Mesendoderm (in vitro differentiated cells): ENCODE results near the gene MRNIP.
A peak's percentile ranks its signal among the peaks of the same experiment; 100 is the strongest.

Experiments
- DNase-seq: peaks from one replicate; pipeline ENCODE4 v3.0.0; 2013
- H2AK5ac ChIP-seq: 2 replicates; pipeline ENCODE4 v1.6.1; 2013; ENCODE audit warnings: low read length, inconsistent platforms
- H2BK120ac ChIP-seq: 2 replicates; pipeline ENCODE4 v1.6.1; 2013; ENCODE audit warnings: low read depth, mild to moderate bottlenecking, low read length, moderate library complexity, mixed read lengths
- H2BK15ac ChIP-seq: replicated peaks from 2 replicates; pipeline ENCODE4 v1.6.1; 2013; ENCODE audit warnings: low read depth, mild to moderate bottlenecking, moderate library complexity
- H2BK5ac ChIP-seq: 2 replicates; pipeline ENCODE4 v1.6.1; 2013; ENCODE audit warnings: low read length, inconsistent platforms
- H3K18ac ChIP-seq: 2 replicates; pipeline ENCODE4 v1.6.1; 2013; ENCODE audit warnings: mild to moderate bottlenecking, low read length, mixed read lengths
- H3K23ac ChIP-seq: one replicate; pipeline ENCODE4 v1.6.1; 2013; ENCODE audit warnings: low read length
- H3K27ac ChIP-seq: 2 replicates; pipeline ENCODE4 v1.5.1; 2013; ENCODE audit warnings: low read depth, mild to moderate bottlenecking, inconsistent platforms, low read length, moderate library complexity
- H3K27me3 ChIP-seq: 2 replicates; pipeline ENCODE4 v1.6.1; 2013; ENCODE audit warnings: low read length, control low read depth, mild to moderate bottlenecking, inconsistent platforms; ENCODE audit not compliant: insufficient read depth, poor library complexity
- H3K36me3 ChIP-seq: 2 replicates; pipeline ENCODE4 v1.6.1; 2013; ENCODE audit warnings: low read length, inconsistent platforms; ENCODE audit not compliant: control insufficient read depth, insufficient read depth
- H3K4ac ChIP-seq: one replicate; pipeline ENCODE4 v1.6.1; 2013; ENCODE audit warnings: low read depth, mild to moderate bottlenecking, low read length, moderate library complexity
- H3K4me1 ChIP-seq: 2 replicates; pipeline ENCODE4 v1.6.1; 2013; ENCODE audit warnings: low read depth, low read length, inconsistent platforms; ENCODE audit not compliant: control insufficient read depth
- H3K4me2 ChIP-seq: 2 replicates; pipeline ENCODE4 v1.6.1; 2013; ENCODE audit warnings: low read length
- H3K4me3 ChIP-seq: 2 replicates; pipeline ENCODE4 v1.5.1; 2013; ENCODE audit warnings: mild to moderate bottlenecking, low read length
- H3K56ac ChIP-seq: one replicate; pipeline ENCODE4 v1.6.1; 2013; ENCODE audit warnings: low read length
- H3K79me1 ChIP-seq: 2 replicates; pipeline ENCODE4 v1.6.1; 2013; ENCODE audit warnings: low read length, inconsistent platforms
- H3K79me2 ChIP-seq: 2 replicates; pipeline ENCODE4 v1.6.1; 2013; ENCODE audit warnings: mild to moderate bottlenecking, low read length; ENCODE audit not compliant: control insufficient read depth, insufficient read depth
- H3K9ac ChIP-seq: 2 replicates; pipeline ENCODE4 v1.6.1; 2013; ENCODE audit warnings: low read length, inconsistent platforms
- H4K5ac ChIP-seq: one replicate; pipeline ENCODE4 v1.6.1; 2013; ENCODE audit warnings: low read length
- H4K8ac ChIP-seq: one replicate; pipeline ENCODE4 v1.6.1; 2013; ENCODE audit warnings: low read depth, mild to moderate bottlenecking, control low read depth, low read length, moderate library complexity
- WGBS: extraction: QIAGEN DNeasy Blood & Tissue Kit; methylation state at CpG from one replicate; pipeline ENCODE4 v1.1.7; 2013; ENCODE audit warnings: low lambda C conversion rate, missing lambda C conversion rate; ENCODE audit not compliant: insufficient coverage; ENCODE audit errors: extremely low coverage; 5-methylcytosine and 5-hydroxymethylcytosine counted together

MRNIP gene

DNA sequence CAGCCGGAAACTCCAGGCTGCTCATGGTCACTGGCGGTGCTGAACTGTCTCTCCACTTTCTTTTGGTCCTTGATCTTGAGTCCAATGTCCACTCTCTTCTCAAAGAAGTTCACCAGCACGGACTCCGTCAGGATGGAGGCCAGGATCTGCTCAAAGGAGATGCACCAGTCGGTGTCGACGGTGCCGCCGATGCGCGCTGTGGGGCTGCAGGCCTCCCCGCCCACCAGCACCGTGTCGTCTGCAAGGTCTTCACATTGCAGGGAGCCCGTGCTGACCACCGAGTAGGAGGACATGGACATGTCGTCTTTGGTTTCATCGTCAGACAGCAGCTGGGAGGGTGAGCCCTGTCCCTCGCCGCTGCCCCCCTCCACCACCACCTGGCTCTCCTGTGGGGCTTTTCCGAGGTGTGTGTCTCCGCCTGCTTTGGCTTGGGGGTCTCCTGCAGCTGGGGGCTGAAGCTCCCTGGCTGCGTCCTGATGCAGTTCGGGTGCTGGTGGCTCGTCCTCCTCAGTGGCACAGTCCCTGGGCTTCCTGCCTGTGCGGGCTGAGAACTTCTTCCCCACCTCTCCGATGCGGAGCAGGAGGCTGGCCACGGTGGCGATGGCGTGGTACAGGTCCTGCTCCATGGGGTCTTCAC lies 5.0 kb upstream of the MRNIP start:
- no CpG with 5 or more reads among the region's 31 CpGs for WGBS

DNA sequence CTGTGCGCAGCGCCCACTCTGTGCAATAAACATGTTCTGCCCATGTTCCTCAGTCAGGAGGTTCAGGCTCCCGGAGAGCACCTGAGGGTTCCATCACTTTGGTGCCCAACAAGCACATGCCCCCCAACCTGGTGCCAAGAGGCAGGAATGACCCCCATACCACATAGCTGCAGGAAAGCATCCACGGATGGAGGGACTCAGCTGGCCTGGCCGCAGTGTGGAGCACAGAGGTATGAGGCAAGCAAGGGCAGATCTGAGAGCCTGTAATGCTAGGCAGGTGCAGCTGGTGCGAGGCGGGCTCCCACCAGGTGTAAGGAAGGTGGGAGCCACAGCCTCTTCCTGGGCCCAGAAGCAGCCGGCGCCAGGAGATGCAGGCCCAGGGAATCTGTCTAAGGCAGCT lies 4.3 kb upstream of the MRNIP start:
- H3K4ac ChIP-seq: no peak overlapping the region
- H2BK15ac ChIP-seq: no peak overlapping the region
- no peaks in the 10 kb centered on the region for H3K79me1 ChIP-seq
- H3K79me2 ChIP-seq: no peaks in the 10 kb centered on the region
- no CpG with 5 or more reads among the region's 9 CpGs for WGBS
- no peak overlapping the region for H3K4me3 ChIP-seq
- H3K36me3 ChIP-seq: peaks cover 5% of the 10 kb centered on the region
- H3K18ac ChIP-seq: no peak overlapping the region
- no peak overlapping the region for H3K23ac ChIP-seq
- no peak overlapping the region for H2AK5ac ChIP-seq
- no peak overlapping the region for H3K56ac ChIP-seq
- H4K8ac ChIP-seq: no peak overlapping the region
- DNase-seq: no peak
- no peak overlapping the region for H3K9ac ChIP-seq
- no peak overlapping the region for H4K5ac ChIP-seq
- H3K4me2 ChIP-seq: no peak overlapping the region
- no peak overlapping the region for H2BK120ac ChIP-seq
- no peaks in the 10 kb centered on the region for H3K27me3 ChIP-seq
- no peak overlapping the region for H3K27ac ChIP-seq
- H3K4me1 ChIP-seq: no peaks in the 10 kb centered on the region
- H2BK5ac ChIP-seq: no peak overlapping the region

More for the DNA sequence above, 5.0 kb upstream of the MRNIP start:
- H3K4me1 ChIP-seq: no peaks in the 10 kb centered on the region
- H4K8ac ChIP-seq: no peak overlapping the region
- H3K27ac ChIP-seq: no peak overlapping the region
- H2AK5ac ChIP-seq: no peak overlapping the region
- H3K4ac ChIP-seq: no peak overlapping the region
- no peaks in the 10 kb centered on the region for H3K79me1 ChIP-seq
- no peak overlapping the region for H4K5ac ChIP-seq
- H3K23ac ChIP-seq: no peak overlapping the region
- H3K18ac ChIP-seq: no peak overlapping the region
- H3K27me3 ChIP-seq: no peaks in the 10 kb centered on the region
- H3K79me2 ChIP-seq: no peaks in the 10 kb centered on the region
- H3K4me2 ChIP-seq: no peak overlapping the region
- no peak overlapping the region for H3K56ac ChIP-seq
- H2BK5ac ChIP-seq: no peak overlapping the region
- H2BK120ac ChIP-seq: no peak overlapping the region
- no peak for DNase-seq
- H2BK15ac ChIP-seq: no peak overlapping the region
- H3K9ac ChIP-seq: no peak overlapping the region
- H3K4me3 ChIP-seq: no peak overlapping the region
- H3K36me3 ChIP-seq: peaks cover 5% of the 10 kb centered on the region

DNA sequence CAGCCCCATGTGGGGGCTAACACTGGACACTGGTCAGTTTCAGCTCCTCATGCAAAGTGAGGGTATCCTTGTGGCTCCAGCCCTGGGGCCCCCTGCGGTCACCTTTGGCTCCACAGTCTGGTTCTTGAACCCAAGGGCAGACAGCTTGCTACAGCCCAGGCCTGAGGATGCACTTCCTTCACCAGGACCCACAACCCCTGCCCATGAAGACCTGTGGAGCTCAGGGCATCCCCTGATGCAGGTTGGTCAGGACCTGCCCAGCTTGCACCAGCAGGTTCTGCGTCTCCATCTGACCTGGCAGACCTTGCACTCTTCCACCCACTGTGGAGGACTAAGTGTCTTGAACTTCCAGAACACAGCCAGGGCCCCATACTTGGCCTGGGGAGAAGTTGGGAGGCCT lies 3.7 kb upstream of the MRNIP start:
- no peak for DNase-seq
- Histone ChIP-seq H3K79me2 (no peaks in the 10 kb centered on the region), H2BK15ac (no peak overlapping the region), H3K27me3 (no peaks in the 10 kb centered on the region), H3K4me1 (no peaks in the 10 kb centered on the region), H2BK120ac (no peak overlapping the region), H3K56ac (no peak overlapping the region), H3K79me1 (no peaks in the 10 kb centered on the region), H3K4ac (no peak overlapping the region), H4K5ac (no peak overlapping the region), H3K4me3 (no peak overlapping the region), H3K36me3 (peaks cover 5% of the 10 kb centered on the region), H3K27ac (no peak overlapping the region), H3K4me2 (no peak overlapping the region), H3K23ac (no peak overlapping the region), H3K18ac (no peak overlapping the region), H2AK5ac (no peak overlapping the region), H2BK5ac (no peak overlapping the region), H3K9ac (no peak overlapping the region), H4K8ac (no peak overlapping the region)
- no CpG with 5 or more reads among the region's 2 CpGs for WGBS

DNA sequence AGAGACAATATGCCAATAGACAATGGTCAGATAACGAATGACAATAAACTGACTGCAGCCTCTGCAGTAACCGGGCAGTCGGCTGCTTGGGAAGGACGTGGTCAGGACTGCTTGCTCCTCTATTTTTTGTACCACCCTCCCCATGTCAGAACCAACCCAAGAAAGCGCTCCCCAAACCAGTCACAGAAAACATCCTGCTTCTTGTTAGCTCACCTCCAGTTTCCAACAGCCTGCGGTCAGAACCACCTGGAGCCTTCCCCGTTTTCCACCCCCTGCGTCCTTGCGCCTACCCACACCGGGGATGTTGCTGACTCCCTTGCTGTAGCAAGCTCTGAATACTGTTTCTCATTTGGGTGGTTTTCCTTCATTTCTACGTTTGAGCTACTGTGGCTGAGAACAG lies 1.7 kb upstream of the MRNIP start:
- Histone ChIP-seq H3K9ac (no peak overlapping the region), H3K79me1 (no peaks in the 10 kb centered on the region), H2AK5ac (no peak overlapping the region), H3K4ac (no peak overlapping the region), H3K27me3 (no peaks in the 10 kb centered on the region), H3K4me2 (no peak overlapping the region), H2BK5ac (no peak overlapping the region), H2BK15ac (no peak overlapping the region), H3K56ac (no peak overlapping the region), H3K18ac (no peak overlapping the region), H4K5ac (no peak overlapping the region), H3K4me1 (no peaks in the 10 kb centered on the region), H3K4me3 (no peak overlapping the region), H3K79me2 (no peaks in the 10 kb centered on the region), H3K23ac (no peak overlapping the region), H4K8ac (no peak overlapping the region), H3K36me3 (peaks cover 5% of the 10 kb centered on the region), H2BK120ac (no peak overlapping the region), H3K27ac (no peak overlapping the region)
- no CpG with 5 or more reads among the region's 11 CpGs for WGBS
- no peak for DNase-seq

- no peak overlapping the region for H3K18ac ChIP-seq
- H3K27ac ChIP-seq: no peak overlapping the region
- no peaks in the 10 kb centered on the region for H3K4me1 ChIP-seq
- H3K79me1 ChIP-seq: no peaks in the 10 kb centered on the region
- peaks cover 1% of the 10 kb centered on the region for H3K36me3 ChIP-seq
- H2BK15ac ChIP-seq: no peak overlapping the region
- peak overlapping the region; percentile 84 for H3K4me2 ChIP-seq
- H3K23ac ChIP-seq: no peak overlapping the region
- peak; percentile 48 for DNase-seq
- peak overlapping the region; percentile 89 for H3K56ac ChIP-seq
- H3K4ac ChIP-seq: no peak overlapping the region
- no peak overlapping the region for H4K5ac ChIP-seq
- peak overlapping the region; percentile 75 for H3K9ac ChIP-seq
- no peaks in the 10 kb centered on the region for H3K79me2 ChIP-seq
- no peak overlapping the region for H4K8ac ChIP-seq
- H3K27me3 ChIP-seq: no peaks in the 10 kb centered on the region
- no peak overlapping the region for H2BK5ac ChIP-seq
- no peak overlapping the region for H2AK5ac ChIP-seq
- H2BK120ac ChIP-seq: no peak overlapping the region
- peak overlapping the region; percentile 74 for H3K4me3 ChIP-seq
- WGBS: no CpG with 5 or more reads among the region's 32 CpGs
Observed at GRCh38 chr5:179858241-179858585, 404 bp downstream of the MRNIP start.

- Histone ChIP-seq H3K27me3 (no peaks in the 10 kb centered on the region), H3K23ac (no peak overlapping the region), H3K79me2 (no peaks in the 10 kb centered on the region), H3K18ac (no peak overlapping the region), H3K4me1 (no peaks in the 10 kb centered on the region), H3K4ac (no peak overlapping the region), H3K4me2 (no peak overlapping the region), H3K27ac (no peak overlapping the region), H3K4me3 (no peak overlapping the region), H3K9ac (no peak overlapping the region), H4K5ac (no peak overlapping the region), H3K56ac (no peak overlapping the region), H4K8ac (no peak overlapping the region), H3K36me3 (peaks cover 3% of the 10 kb centered on the region), H3K79me1 (no peaks in the 10 kb centered on the region), H2BK120ac (no peak overlapping the region), H2BK5ac (no peak overlapping the region), H2BK15ac (no peak overlapping the region), H2AK5ac (no peak overlapping the region)
- WGBS: 100% methylated on average over 2 of the region's 8 CpGs
- DNase-seq: no peak
Observed at GRCh38 chr5:179854356-179854755, 4.3 kb downstream of the MRNIP start.
